ENCODE results near the gene RIMS1.

- TF ChIP-seq EZH2 (optimal IDR thresholded peaks at IDR 0.05; ENCODE audit: low read depth, low read length): no peak
- TF ChIP-seq CTCF (IDR thresholded peaks at IDR 0.05; ENCODE audit: low read length): no peak
Observed at GRCh38 chr6:72216222-72217068, 330.1 kb downstream of the RIMS1 start.
